GM21529 (cell line): ENCODE data around the gene ZNF638.
"Not testable (repeated sequence)": the region's sequence is repeated elsewhere in the genome, so short reads cannot be mapped to it uniquely, and the experiment has no call there.

Source experiments
- ATAC-seq: cut with Tn5 transposase; IDR thresholded peaks from one replicate; pipeline ENCODE4 v1.9.1; 2021; ENCODE audit not compliant: unreplicated experiment

ZNF638 gene

GRCh38 chr2:71331581-71332434 is at the start of gene ZNF638:
ZNF638 (plus strand) TSS chr2:71331782; CDS start chr2:71348955, 17,173 bp downstream.
- ATAC-seq = peak; percentile 94

GRCh38 chr2:71281950-71282349 is 49.6 kb upstream of the ZNF638 start:
- no peak for ATAC-seq

- ATAC-seq = no peak
Observed at GRCh38 chr2:71282493-71282892, 49.1 kb upstream of the ZNF638 start.

GRCh38 chr2:71283131-71283530 is 48.5 kb upstream of the ZNF638 start:
- no peak for ATAC-seq

- ATAC-seq = no peak
Observed at GRCh38 chr2:71285706-71286105, 45.9 kb upstream of the ZNF638 start.

- ATAC-seq = no peak
Observed at GRCh38 chr2:71291398-71291797, 40.2 kb upstream of the ZNF638 start.

- no peak for ATAC-seq
Observed at GRCh38 chr2:71292159-71292558, 39.4 kb upstream of the ZNF638 start.

- no peak for ATAC-seq
Observed at GRCh38 chr2:71298914-71299313, 32.7 kb upstream of the ZNF638 start.

GRCh38 chr2:71299507-71299906 is 32.1 kb upstream of the ZNF638 start:
- ATAC-seq = no peak

GRCh38 chr2:71303849-71304248 is 27.7 kb upstream of the ZNF638 start:
- ATAC-seq = no peak

GRCh38 chr2:71306762-71307161 is 24.8 kb upstream of the ZNF638 start:
- ATAC-seq = no peak

- ATAC-seq = no peak
Observed at GRCh38 chr2:71313016-71313766, 18.4 kb upstream of the ZNF638 start.

GRCh38 chr2:71317060-71317459 is 14.5 kb upstream of the ZNF638 start:
- ATAC-seq = no peak

GRCh38 chr2:71317900-71318299 is 13.7 kb upstream of the ZNF638 start:
- not testable (repeated sequence) for ATAC-seq

- ATAC-seq = no peak
Observed at GRCh38 chr2:71323386-71323785, 8.2 kb upstream of the ZNF638 start.

- no peak for ATAC-seq
Observed at GRCh38 chr2:71326968-71327367, 4.6 kb upstream of the ZNF638 start.

GRCh38 chr2:71327916-71328315 is 3.7 kb upstream of the ZNF638 start:
- no peak for ATAC-seq

GRCh38 chr2:71330155-71330554 is 1.4 kb upstream of the ZNF638 start:
- ATAC-seq = no peak

GRCh38 chr2:71330585-71331330 is 824 bp upstream of the ZNF638 start:
- ATAC-seq = no peak

GRCh38 chr2:71331331-71331580 is 326 bp upstream of the ZNF638 start:
- peak; percentile 2 for ATAC-seq

- ATAC-seq = no peak
Observed at GRCh38 chr2:71332435-71332796, 834 bp downstream of the ZNF638 start.

GRCh38 chr2:71333619-71334018 is 2.0 kb downstream of the ZNF638 start:
- ATAC-seq = no peak
